Measurements from ENCODE around the gene ZNF133.
A peak's percentile ranks its signal among the peaks of the same experiment; 100 is the strongest.
"Not testable (repeated sequence)": the region's sequence is repeated elsewhere in the genome, so short reads cannot be mapped to it uniquely, and the experiment has no call there.

ZNF133 gene

GRCh38 chr20:18287915-18288748 lies at the start of gene ZNF133:
TSS of gene ZNF133 (plus strand) at chr20:18288527. CDS start at chr20:18305687, 17,160 bp downstream.
- DNase-seq (ENCODE audit: low spot score): peak; percentile 92

DNA sequence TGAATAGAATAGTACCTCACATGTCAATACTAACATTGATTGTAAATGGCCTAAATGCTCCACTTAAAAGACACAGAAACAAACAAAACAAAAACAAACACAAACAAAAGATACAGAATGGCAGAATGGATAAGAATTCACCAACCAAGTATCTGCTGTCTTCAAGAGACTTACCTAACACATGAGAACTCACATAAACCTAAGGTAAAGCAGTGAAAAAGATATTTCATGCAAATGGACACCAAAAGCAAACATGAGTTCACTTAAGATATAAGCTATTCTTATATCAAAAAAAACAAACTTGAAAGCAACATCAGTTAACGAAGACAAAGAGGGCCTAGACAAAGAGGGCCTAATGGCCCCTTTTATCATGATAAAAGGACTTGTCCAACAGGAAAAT lies 47.3 kb upstream of the ZNF133 start:
- no peak for DNase-seq (ENCODE audit: low spot score)

DNA sequence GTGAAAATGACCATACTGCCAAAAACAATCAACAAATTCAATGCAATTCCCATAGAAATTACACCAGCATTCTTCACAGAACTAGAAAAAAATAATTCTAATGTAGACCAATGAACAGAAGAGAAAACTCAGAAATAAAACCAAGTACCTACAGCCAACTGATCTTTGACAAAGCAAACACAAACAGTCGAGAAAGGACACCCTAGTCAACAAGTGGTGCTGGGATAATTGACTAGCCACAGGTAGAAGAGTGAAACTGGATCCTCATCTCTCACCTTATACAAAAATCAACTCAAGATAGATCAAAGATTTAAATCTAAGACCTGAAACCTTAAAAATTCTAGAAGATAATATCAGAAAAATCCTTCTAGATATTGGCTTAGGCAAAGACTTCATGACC lies 44.5 kb upstream of the ZNF133 start:
- DNase-seq (ENCODE audit: low spot score): no peak

DNA sequence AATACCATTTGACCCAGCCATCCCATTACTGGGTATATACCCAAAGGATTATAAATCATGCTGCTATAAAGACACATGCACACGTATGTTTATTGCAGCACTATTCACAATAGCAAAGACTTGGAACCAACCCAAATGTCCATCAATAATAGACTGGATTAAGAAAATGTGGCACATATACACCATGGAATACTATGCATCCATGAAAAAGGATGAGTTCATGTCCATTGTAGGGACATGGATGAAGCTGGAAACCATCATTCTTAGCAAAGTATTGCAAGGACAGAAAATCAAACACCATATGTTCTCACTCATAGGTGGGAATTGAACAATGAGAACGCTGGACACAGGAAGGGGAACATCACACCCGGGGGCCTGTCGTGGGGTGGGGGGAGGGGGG lies 39.8 kb upstream of the ZNF133 start:
- not testable (repeated sequence) for DNase-seq (ENCODE audit: low spot score)

GRCh38 chr20:18250217-18250616 lies 38.1 kb upstream of the ZNF133 start:
- DNase-seq (ENCODE audit: low spot score): no peak

GRCh38 chr20:18252597-18253451 lies 35.5 kb upstream of the ZNF133 start:
- DNase-seq (ENCODE audit: low spot score): peak; percentile 70

GRCh38 chr20:18254615-18255014 lies 33.7 kb upstream of the ZNF133 start:
- no peak for DNase-seq (ENCODE audit: low spot score)

DNA sequence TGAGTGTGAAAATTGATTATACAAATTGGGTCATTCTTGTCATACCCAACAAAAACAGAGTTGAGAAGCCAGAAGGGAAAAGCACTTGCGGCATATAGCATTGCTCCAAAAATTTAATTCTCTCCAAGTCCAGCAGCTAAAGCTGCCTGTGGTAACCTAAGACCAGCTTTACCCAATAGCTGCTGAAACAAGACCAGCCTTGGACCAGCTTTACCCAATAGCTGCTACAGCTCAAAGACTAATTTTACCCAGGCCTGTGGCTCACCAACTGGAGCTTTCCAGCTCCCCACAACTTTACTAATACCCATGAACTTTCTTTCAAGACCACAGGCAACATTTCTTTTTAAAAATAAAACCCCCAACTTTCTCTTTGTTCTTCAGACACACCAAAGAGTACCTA lies 32.8 kb upstream of the ZNF133 start:
- no peak for DNase-seq (ENCODE audit: low spot score)

- DNase-seq (ENCODE audit: low spot score): no peak
These were observed 31.8 kb upstream of the ZNF133 start for GRCh38 chr20:18256440-18257090.

- no peak for DNase-seq (ENCODE audit: low spot score)
These were observed 30.0 kb upstream of the ZNF133 start for GRCh38 chr20:18258126-18258860.

DNA sequence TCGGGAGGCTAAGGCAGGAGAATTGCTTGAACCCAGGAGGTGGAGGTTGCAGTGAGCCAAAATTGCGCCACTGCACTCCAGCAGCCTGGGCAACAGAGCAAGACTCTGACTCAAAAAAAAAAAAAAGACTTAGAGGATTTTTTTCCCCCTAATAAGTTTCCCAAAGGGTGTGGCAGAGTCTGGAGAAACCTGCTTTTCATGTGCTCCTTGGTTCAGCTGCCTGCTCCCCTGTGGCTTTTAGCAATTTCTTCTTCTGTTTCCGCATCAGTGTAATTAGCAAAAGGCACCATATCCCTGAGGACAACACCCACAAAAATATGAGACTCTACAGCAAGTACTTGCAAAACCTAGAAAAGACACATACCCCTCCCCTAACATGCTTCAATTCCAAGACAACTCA lies 28.6 kb upstream of the ZNF133 start:
- DNase-seq (ENCODE audit: low spot score): no peak

- no peak for DNase-seq (ENCODE audit: low spot score)
These were observed 24.6 kb upstream of the ZNF133 start for GRCh38 chr20:18263723-18264122.

DNA sequence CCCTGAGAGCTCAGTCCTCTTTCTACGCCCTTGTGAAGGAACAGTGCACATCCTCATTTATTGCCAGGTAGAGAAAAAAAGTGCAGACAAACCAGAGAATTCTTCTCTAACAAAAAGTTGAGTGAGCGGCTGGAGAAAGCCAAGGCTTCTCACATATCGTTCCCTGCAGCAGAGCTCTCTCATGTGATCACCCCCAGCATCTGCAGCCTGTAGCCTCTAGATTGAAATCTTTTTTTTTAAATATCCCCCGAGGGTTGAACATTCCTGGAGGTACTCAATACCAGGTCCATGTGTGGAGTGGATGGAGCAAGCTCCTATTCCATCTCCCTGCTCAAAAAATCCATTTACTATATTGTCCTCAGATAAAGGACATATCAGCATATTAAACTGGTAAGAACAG lies 22.9 kb upstream of the ZNF133 start:
- no peak for DNase-seq (ENCODE audit: low spot score)

GRCh38 chr20:18266282-18266681 lies 22.0 kb upstream of the ZNF133 start:
- no peak for DNase-seq (ENCODE audit: low spot score)

DNA sequence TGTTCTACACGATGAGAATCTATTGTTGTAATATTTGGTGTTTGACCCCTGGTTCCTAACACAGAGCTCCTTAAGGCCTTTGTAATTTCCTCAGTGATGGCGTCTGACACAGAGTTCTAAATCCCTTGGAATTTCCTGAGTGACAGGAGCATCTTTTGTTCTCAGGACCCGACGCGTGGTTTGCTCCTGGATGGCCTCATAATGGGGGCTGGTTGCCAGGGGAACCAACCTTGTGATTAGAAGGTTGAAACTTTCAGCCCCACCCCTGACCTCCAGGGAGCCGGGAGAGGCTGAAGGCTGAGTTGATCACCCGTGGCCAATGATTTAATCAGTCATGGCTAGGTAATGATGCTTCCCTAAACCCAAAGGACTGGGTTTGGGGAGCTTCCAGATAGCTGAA lies 20.5 kb upstream of the ZNF133 start:
- DNase-seq (ENCODE audit: low spot score): no peak

DNA sequence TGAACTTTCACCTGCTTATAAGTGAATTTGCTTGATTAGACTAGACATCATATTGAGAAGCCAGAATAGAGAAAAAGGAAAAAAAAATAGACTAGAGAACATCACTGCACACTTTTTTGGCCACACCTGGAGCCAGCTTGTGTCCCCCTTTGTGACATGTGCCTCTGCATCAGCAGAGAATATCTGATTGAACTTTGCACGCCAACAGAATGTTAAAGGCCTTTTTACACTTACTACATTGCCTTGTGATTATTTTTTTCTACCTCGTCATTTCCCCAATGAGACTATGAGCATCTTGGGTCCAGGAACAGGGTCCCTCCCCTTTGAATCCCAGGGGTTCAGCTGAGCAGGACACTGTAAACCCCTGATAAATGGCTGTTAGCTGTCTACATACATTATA lies 17.2 kb upstream of the ZNF133 start:
- DNase-seq (ENCODE audit: low spot score): no peak

DNA sequence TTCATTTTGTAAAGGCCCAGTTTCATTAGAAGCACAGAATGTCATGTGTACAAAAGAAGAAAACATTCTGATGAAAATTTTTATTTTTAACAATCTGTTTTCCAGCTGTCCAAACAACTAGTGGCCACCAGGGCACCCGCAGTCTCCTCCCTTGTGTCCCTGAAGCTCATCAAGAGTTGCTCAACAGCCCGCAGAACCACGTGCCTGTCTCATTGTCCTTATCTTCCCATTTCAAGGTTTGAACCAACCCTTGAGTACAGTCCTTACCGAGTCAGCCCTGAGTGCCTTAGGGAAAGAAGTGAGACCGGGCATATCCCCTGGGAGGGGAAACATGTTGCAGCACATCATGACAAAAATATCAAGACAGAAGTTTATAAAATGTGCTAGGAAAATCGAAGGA lies 15.9 kb upstream of the ZNF133 start:
- DNase-seq (ENCODE audit: low spot score): no peak

DNA sequence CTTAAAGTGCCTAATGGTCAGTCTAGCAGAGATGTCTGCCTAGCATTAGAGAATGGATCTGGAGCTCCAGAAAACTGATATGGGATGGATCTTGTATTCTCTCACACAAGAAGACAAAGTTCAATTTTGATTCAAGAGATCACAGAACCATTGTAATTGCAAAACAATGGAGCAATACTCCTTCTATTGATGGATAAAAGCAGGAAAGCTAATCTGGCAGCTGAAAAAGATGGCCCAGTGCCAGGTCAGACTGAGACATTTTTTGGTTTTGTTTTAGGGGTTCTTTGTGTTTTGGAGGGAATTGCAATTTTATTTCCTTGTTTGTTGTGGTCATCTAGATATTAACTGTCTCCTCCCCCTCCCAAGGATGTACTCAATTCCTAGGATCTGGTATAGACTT lies 14.6 kb upstream of the ZNF133 start:
- no peak for DNase-seq (ENCODE audit: low spot score)

DNA sequence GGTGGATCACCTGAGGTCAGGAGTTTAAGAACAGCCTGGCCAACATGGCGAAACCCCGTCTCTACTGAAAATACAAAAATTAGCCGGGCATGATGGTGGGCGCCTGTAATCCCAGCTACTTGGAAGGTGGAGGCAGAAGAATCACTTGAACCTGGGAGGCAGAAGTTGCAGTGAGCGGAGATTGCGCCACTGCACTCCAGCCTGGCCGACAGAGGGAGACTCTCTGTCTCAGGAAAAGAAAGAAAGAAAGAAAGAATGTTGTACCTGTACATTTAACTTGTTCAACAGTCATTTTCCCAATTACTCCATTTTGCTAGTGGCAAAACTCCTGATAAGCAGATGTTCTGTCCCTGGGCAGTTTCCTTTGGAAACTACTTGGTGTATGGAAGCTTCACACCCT lies 12.4 kb upstream of the ZNF133 start:
- DNase-seq (ENCODE audit: low spot score): not testable (repeated sequence)

DNA sequence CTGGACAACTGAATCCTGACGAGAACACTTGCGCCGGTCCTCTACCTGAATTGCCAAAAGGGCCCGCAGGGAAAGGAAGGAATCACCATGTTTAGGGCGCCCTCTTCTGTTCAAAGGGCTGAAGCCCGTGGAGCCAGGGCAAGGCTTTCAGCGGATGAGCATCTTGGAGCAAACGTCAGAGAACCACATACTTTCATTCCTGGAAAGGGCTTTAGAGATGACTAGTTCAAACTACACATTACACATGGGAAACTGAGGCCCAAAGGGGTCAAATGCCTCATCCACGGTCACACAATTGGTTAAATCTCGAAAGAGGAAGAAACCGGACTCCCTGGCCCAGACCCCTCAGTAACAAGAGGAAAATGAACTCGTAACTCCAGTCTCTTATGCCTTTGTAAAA lies 11.5 kb upstream of the ZNF133 start:
- peak; percentile 70 for DNase-seq (ENCODE audit: low spot score)

DNA sequence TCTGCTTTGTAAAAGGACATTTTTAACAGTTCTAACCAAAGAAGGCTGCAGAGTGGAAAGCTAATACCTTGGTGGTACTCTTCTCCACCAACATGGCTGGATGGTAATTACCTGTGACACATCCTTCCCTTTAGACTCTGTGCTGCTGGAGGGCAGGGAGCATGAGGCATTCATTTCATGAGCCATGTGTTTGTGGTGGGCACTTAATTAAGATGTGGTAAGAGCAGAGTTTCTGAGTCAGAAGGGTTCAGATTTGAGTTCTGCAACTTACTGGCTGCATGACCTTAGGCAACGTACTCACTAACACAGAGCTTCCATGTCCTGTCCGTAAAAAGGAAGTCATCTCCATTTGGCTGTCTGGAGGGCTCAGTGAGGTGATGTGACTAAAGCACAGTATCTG lies 9.1 kb upstream of the ZNF133 start:
- no peak for DNase-seq (ENCODE audit: low spot score)

All from SW480 (cell line).